Measurements from ENCODE around the gene DOC2B.
"Not testable (repeated sequence)": the region's sequence is repeated elsewhere in the genome, so short reads cannot be mapped to it uniquely, and the experiment has no call there.

DOC2B gene

DNA sequence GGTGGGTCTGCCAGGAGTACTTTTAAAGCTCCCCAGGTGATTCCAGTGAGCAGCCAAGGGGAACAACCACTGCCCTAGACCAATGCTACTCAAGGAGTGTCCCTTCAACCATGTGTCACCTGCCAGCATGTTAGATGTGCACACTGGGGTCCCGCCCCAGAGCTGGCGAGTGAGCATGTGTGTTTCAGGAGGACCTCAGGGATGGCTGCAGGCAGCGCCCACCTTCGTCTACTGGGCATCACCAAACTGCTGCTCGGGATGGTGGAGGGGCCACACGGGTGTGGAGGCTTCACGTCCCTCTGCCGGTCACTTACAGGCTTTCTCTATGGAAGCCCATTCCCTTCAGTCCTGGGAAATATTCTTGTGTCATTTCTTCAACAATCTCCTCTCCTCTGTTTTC is 29.0 kb upstream of the DOC2B start:
- no peak for DNase-seq (ENCODE audit: low read depth, low spot score)
- ChIA-PET CTCF (no interaction called here), POLR2A (no interaction called here)
- TF ChIP-seq, protein P1, sequence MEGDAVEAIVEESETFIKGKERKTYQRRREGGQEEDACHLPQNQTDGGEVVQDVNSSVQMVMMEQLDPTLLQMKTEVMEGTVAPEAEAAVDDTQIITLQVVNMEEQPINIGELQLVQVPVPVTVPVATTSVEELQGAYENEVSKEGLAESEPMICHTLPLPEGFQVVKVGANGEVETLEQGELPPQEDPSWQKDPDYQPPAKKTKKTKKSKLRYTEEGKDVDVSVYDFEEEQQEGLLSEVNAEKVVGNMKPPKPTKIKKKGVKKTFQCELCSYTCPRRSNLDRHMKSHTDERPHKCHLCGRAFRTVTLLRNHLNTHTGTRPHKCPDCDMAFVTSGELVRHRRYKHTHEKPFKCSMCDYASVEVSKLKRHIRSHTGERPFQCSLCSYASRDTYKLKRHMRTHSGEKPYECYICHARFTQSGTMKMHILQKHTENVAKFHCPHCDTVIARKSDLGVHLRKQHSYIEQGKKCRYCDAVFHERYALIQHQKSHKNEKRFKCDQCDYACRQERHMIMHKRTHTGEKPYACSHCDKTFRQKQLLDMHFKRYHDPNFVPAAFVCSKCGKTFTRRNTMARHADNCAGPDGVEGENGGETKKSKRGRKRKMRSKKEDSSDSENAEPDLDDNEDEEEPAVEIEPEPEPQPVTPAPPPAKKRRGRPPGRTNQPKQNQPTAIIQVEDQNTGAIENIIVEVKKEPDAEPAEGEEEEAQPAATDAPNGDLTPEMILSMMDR (IDR thresholded peaks at IDR 0.05; ENCODE audit: insufficient read depth, low read length, missing control alignments): no peak
- H3K4me3 ChIP-seq (ENCODE audit: low read depth, low read length): no peak overlapping the region

DNA sequence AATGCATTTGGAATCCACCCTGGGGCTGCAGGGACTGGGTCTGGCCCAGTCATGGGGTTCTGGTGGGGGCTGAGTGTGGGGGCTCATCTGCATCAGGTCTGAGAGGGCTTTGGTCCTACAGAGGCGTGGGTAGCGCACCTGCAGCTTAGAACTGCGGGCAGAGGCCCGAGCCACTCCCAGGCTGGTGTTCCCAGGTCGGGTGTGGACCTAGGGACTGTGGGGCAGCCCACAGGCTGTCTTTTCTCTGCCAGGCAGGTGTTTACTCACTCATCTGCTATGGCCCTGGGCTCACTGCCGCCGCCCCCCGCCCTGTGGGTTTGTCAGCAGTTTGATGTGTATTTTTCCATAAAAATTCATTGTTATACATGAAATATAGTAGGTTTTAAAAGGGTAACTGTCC is 27.0 kb upstream of the DOC2B start:
- DNase-seq (ENCODE audit: low read depth, low spot score): no peak
- POLR2A ChIA-PET: no interaction called here
- CTCF ChIA-PET: interaction anchor here (0.8 kb wide), 1 partner anchor 64 kb away, joined by 3 read pairs; no protein-coding TSS in a partner anchor
- no peak overlapping the region for H3K4me3 ChIP-seq (ENCODE audit: low read depth, low read length)
- TF ChIP-seq, protein P1 (IDR thresholded peaks at IDR 0.05; ENCODE audit: insufficient read depth, low read length, missing control alignments): no peak

DNA sequence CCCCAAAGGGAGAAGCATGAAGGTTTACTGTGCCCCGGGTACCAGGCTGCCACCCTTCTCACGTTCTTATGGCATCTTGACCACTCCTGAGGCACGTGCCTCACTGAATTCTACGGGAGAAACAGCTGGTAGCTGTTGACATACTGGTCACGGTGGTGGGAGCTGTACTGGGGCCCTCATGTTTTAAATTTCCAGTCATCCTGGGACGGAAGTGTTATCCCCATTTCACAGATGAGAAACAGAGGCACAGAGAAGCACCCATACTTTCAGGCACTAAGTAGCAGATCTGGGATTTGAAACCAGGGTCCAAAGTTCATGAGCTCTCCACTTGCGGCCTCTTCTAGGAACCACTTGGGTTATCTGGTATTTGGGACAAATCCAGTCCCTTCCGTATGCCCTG is 26.3 kb upstream of the DOC2B start:
- DNase-seq (ENCODE audit: low read depth, low spot score): no peak
- POLR2A ChIA-PET: interaction anchor here (0.6 kb wide), 1 partner anchor 28 kb away, joined by 4 read pairs; no protein-coding TSS in a partner anchor
- CTCF ChIA-PET: interaction anchor here (0.8 kb wide), 1 partner anchor 63 kb away, joined by 3 read pairs; no protein-coding TSS in a partner anchor

DNA sequence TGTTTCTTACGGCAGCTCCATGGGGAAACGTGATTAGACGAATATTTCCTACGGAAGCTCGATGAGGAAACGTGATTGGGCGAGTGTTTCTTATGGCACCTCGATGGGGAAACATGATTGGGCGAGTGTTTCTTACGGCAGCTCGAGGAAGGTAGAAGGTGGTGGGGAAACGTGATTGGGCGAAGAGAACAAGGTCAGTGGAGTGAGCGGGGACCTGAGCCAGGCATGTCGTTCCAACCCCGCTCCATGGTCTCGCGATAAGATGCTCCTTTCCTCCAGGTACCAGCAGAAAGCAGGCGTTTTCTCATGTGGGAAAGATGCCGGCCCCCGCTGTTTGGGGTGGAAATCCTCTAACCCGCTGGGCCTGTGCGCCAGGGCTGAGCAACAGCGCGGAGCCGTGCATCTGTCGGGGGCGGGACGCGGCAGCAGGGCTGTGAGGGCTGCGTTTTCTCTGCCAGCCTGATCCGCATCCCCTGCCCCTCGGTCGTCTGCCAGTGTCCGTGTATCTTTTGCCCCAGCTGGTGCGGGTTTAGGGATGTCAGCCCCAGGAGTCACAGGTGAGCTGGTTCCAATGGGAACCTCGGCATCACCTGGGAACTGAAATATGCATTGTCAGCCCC is 25.6 kb upstream of the DOC2B start:
- CTCF ChIA-PET: no interaction called here
- no peak overlapping the region for H3K4me3 ChIP-seq (ENCODE audit: low read depth, low read length)
- TF ChIP-seq, protein P1 (IDR thresholded peaks at IDR 0.05; ENCODE audit: insufficient read depth, low read length, missing control alignments): no peak
- POLR2A ChIA-PET: interaction anchor here (0.6 kb wide), 1 partner anchor 29 kb away, joined by 4 read pairs; no protein-coding TSS in a partner anchor
- DNase-seq (ENCODE audit: low read depth, low spot score): no peak

More for the DNA sequence above, 26.3 kb upstream of the DOC2B start:
- TF ChIP-seq, protein P1 (IDR thresholded peaks at IDR 0.05; ENCODE audit: insufficient read depth, low read length, missing control alignments): no peak
- no peak overlapping the region for H3K4me3 ChIP-seq (ENCODE audit: low read depth, low read length)

DNA sequence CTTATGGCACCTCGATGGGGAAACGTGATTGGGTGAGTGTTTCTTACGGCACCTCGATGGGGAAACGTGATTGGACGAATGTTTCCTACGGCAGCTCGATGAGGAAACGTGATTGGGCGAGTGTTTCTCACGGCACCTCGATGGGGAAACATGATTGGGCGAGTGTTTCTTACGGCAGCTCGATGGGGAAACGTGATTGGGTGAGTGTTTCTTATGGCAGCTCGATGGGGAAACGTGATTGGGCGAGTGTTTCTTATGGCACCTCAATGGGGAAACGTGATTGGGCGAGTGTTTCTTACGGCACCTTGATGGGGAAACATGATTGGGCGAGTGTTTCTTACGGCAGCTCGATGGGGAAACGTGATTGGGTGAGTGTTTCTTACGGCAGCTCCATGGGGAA is 25.0 kb upstream of the DOC2B start:
- CTCF ChIA-PET: interaction anchor here (0.7 kb wide), 1 partner anchor 33 kb away, joined by 3 read pairs; no protein-coding TSS in a partner anchor
- DNase-seq (ENCODE audit: low read depth, low spot score); H3K4me3 ChIP-seq (ENCODE audit: low read depth, low read length); POLR2A ChIA-PET: not testable (repeated sequence)

DNA sequence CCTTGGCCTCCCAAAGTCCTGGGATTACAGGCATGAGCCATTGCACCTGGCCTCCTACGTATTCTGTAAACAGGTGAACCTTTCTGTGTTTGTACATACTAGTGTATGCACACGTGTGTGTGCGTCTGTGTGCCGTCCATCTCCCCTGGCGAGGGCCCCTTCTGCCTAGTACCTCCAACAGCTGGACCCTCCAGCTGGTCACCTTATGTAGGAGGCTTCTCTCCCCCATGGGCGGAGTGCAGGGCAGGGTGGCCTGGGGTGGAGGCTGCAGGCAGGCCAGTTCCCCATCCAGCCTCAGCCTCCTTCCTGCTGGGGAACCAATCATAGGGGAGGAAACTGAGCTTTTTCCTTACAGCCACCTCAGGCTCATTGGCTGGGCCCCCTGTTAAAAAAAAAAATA is 24.4 kb upstream of the DOC2B start:
- ChIA-PET POLR2A (no interaction called here), CTCF (interaction anchor here (0.7 kb wide), 1 partner anchor 33 kb away, joined by 3 read pairs; no protein-coding TSS in a partner anchor)

More for the DNA sequence above, 24.4 kb upstream of the DOC2B start:
- DNase-seq (ENCODE audit: low read depth, low spot score): no peak
- H3K4me3 ChIP-seq (ENCODE audit: low read depth, low read length): no peak overlapping the region
- TF ChIP-seq, protein P1 (IDR thresholded peaks at IDR 0.05; ENCODE audit: insufficient read depth, low read length, missing control alignments): no peak

All from AG04449 (cell line).